ENCODE measurements around the gene TM9SF1. TPM values are rescaled to one million over a fixed set of nuclear protein-coding genes. Genes with fewer than 3 reads are reported as not detected.

Gene TM9SF1
- 10 to 100 TPM; 42.3 to 71.9 TPM for total RNA-seq
- polyA plus RNA-seq = 10 to 100 TPM; 32.7 to 61.7 TPM
- long read RNA-seq, donor 1, transcript TM9SF1-201 (6 exons, 2,452 nt) = major isoform, 19 of 33 reads
- long read RNA-seq, donor 1, partial matches to known transcripts = 13 of 33 reads
- long read RNA-seq, donor 1, other reads (novel, unspliced or antisense) = 0 of 33 reads
- long read RNA-seq, donor 2, partial matches to known transcripts = 0 of 1 reads
- long read RNA-seq, donor 2, other reads (novel, unspliced or antisense) = 0 of 1 reads
- long read RNA-seq, donor 3, transcript TM9SF1-201 (6 exons, 2,452 nt) = major isoform, 7 of 10 reads
- long read RNA-seq, donor 3, partial matches to known transcripts = 0 of 10 reads
- long read RNA-seq, donor 3, other reads (novel, unspliced or antisense) = 0 of 10 reads
- long read RNA-seq, donor 4, partial matches to known transcripts = 0 of 2 reads
- long read RNA-seq, donor 4, other reads (novel, unspliced or antisense) = 0 of 2 reads
- long read RNA-seq, donor 5, transcript TM9SF1-201 (6 exons, 2,452 nt) = major isoform, 8 of 19 reads
- long read RNA-seq, donor 5, partial matches to known transcripts = 9 of 19 reads
- long read RNA-seq, donor 5, other reads (novel, unspliced or antisense) = 0 of 19 reads

GRCh38 chr14:24195186-24196070 lies at the start of gene TM9SF1:
TM9SF1 (minus strand) TSS chr14:24195441; CDS start chr14:24195019, 422 bp downstream.
- Histone ChIP-seq H3K9ac (ENCODE audit: insufficient read depth in 1 of 2, low read length in 2 of 2) (peak within 1 kb of the TSS; percentile 72 to 94), H3K27ac (ENCODE audit: low read depth in 1 of 2, low read length in 1 of 2) (peak within 1 kb of the TSS; percentile 97 to 98), H3K9me3 (ENCODE audit: control insufficient read depth in 4 of 4, insufficient read depth in 3 of 4, low read length in 3 of 4) (no peaks in the 10 kb centered on the region), H3K4me1 (ENCODE audit: control insufficient read depth in 5 of 5, insufficient read depth in 5 of 5, low read length in 5 of 5) (peaks cover 0 to 23% (median 8%) of the 10 kb centered on the region in 5 donors), H3K36me3 (ENCODE audit: control insufficient read depth in 4 of 4, insufficient read depth in 4 of 4, low read length in 4 of 4) (peaks cover 5 to 18% (median 13%) of the 10 kb centered on the region in 4 donors), H3K4me3 (peak within 1 kb of the TSS; percentile 53), H3K27me3 (ENCODE audit: control insufficient read depth in 3 of 3, insufficient read depth in 3 of 3, low read length in 2 of 3) (no peaks in the 10 kb centered on the region)
- DNase-seq (peak; percentile 91 to 94 (median 92)), ATAC-seq (ENCODE audit: insufficient read depth, low FRiP score) (peak; percentile 94)
- WGBS, 2 donors = 0% methylated on average over 76 to 89 of the region's 89 CpGs
- no peak for TF ChIP-seq CTCF (IDR thresholded peaks at IDR 0.05; ENCODE audit: control extremely low read depth, extremely low read depth)

- H3K9ac ChIP-seq (ENCODE audit: insufficient read depth in 1 of 2, low read length in 2 of 2) = peak overlapping the region; percentile 50 to 65
- peak overlapping the region; percentile 92 to 96 for H3K27ac ChIP-seq (ENCODE audit: low read depth in 1 of 2, low read length in 1 of 2)
- peaks cover 9 to 19% (median 11%) of the 10 kb centered on the region in 5 donors for H3K4me1 ChIP-seq (ENCODE audit: control insufficient read depth in 5 of 5, insufficient read depth in 5 of 5, low read length in 5 of 5)
- ATAC-seq (ENCODE audit: insufficient read depth, low FRiP score) (no peak), DNase-seq (no peak)
- no peak overlapping the region for H3K4me3 ChIP-seq
- H3K36me3 ChIP-seq (ENCODE audit: control insufficient read depth in 4 of 4, insufficient read depth in 4 of 4, low read length in 4 of 4) = peaks cover 5 to 32% (median 20%) of the 10 kb centered on the region in 4 donors
- no peak for TF ChIP-seq CTCF (IDR thresholded peaks at IDR 0.05; ENCODE audit: control extremely low read depth, extremely low read depth)
- 31 to 41% methylated on average over 10 of the region's 10 CpGs for WGBS, 2 donors
- H3K27me3 ChIP-seq (ENCODE audit: control insufficient read depth in 3 of 3, insufficient read depth in 3 of 3, low read length in 2 of 3) = no peaks in the 10 kb centered on the region
- H3K9me3 ChIP-seq (ENCODE audit: control insufficient read depth in 4 of 4, insufficient read depth in 3 of 4, low read length in 3 of 4) = no peaks in the 10 kb centered on the region
These were observed 48.1 kb upstream of the TM9SF1 start for GRCh38 chr14:24243336-24243836.

- Histone ChIP-seq H3K27ac (ENCODE audit: low read depth in 1 of 2, low read length in 1 of 2) (peak overlapping the region; percentile 92 to 96), H3K36me3 (ENCODE audit: control insufficient read depth in 4 of 4, insufficient read depth in 4 of 4, low read length in 4 of 4) (peaks cover 5 to 41% (median 27%) of the 10 kb centered on the region in 4 donors), H3K27me3 (ENCODE audit: control insufficient read depth in 3 of 3, insufficient read depth in 3 of 3, low read length in 2 of 3) (no peaks in the 10 kb centered on the region), H3K9me3 (ENCODE audit: control insufficient read depth in 4 of 4, insufficient read depth in 3 of 4, low read length in 3 of 4) (no peaks in the 10 kb centered on the region), H3K4me3 (peak overlapping the region; percentile 78), H3K9ac (ENCODE audit: insufficient read depth in 1 of 2, low read length in 2 of 2) (peak overlapping the region; percentile 69 to 97), H3K4me1 (ENCODE audit: control insufficient read depth in 5 of 5, insufficient read depth in 5 of 5, low read length in 5 of 5) (peaks cover 9 to 19% (median 11%) of the 10 kb centered on the region in 5 donors)
- DNase-seq (peak; percentile 94 to 96 (median 95)), ATAC-seq (ENCODE audit: insufficient read depth, low FRiP score) (peak; percentile 93)
- 2 to 4% methylated on average over 39 of the region's 39 CpGs for WGBS, 2 donors
- TF ChIP-seq CTCF (IDR thresholded peaks at IDR 0.05; ENCODE audit: control extremely low read depth, extremely low read depth) = peak; percentile 29
These were observed 46.7 kb upstream of the TM9SF1 start for GRCh38 chr14:24241829-24242443.

Data from lung (tissue), 16 donors.